Peyer's patch (tissue), 4 donors: ENCODE measurements around the gene CCT7.

Experiments used
- POLR2A ChIP-seq, 2 donors: fragments of 450-650 bp; IDR thresholded peaks; one replicate each; pipeline ENCODE4 v1.5.1; 2017; ENCODE audit warnings: antibody characterized with exemption in 2 of 2, mild to moderate bottlenecking in 2 of 2, moderate library complexity in 2 of 2
- TF ChIP-seq, protein P1 (sequence below), 6 experiments: fragments of 450-650 bp in 4 of 6; fragments of 200-600 bp in 2 of 6; sonication (generic) in 1 of 6; IDR thresholded peaks; one replicate each; pipeline ENCODE4 v1.5.1; 2017 to 2019; ENCODE audit warnings: antibody characterized with exemption in 6 of 6, mild to moderate bottlenecking in 3 of 6, moderate library complexity in 1 of 6

GRCh38 chr2:73212448-73213176 is 21.5 kb upstream of the CCT7 start:
- TF ChIP-seq, protein P1, sequence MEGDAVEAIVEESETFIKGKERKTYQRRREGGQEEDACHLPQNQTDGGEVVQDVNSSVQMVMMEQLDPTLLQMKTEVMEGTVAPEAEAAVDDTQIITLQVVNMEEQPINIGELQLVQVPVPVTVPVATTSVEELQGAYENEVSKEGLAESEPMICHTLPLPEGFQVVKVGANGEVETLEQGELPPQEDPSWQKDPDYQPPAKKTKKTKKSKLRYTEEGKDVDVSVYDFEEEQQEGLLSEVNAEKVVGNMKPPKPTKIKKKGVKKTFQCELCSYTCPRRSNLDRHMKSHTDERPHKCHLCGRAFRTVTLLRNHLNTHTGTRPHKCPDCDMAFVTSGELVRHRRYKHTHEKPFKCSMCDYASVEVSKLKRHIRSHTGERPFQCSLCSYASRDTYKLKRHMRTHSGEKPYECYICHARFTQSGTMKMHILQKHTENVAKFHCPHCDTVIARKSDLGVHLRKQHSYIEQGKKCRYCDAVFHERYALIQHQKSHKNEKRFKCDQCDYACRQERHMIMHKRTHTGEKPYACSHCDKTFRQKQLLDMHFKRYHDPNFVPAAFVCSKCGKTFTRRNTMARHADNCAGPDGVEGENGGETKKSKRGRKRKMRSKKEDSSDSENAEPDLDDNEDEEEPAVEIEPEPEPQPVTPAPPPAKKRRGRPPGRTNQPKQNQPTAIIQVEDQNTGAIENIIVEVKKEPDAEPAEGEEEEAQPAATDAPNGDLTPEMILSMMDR (IDR thresholded peaks at IDR 0.05) = peak; percentile 76 to 90 (median 82)
- no peak for TF ChIP-seq POLR2A (IDR thresholded peaks at IDR 0.05)
